DOHH2 (cell line): ENCODE data around the gene LRRC74B.

Experiments used
- H3F3A ChIP-seq: fragments of 200-600 bp; sonication (generic), shearing (Covaris generic); 2 replicates; pipeline ENCODE4 v1.6.0; 2016; ENCODE audit warnings: antibody characterized with exemption, mild to moderate bottlenecking; ENCODE audit not compliant: control insufficient read depth, insufficient read depth
- H3K27ac ChIP-seq: fragments of 200-600 bp; sonication (generic); 2 replicates; pipeline ENCODE4 v1.5.1; 2014; ENCODE audit warnings: low read depth, mild to moderate bottlenecking, low read length, moderate library complexity
- H3K27me3 ChIP-seq: fragments of 200-600 bp; sonication (generic); 2 replicates; pipeline ENCODE4 v1.6.1; 2014; ENCODE audit warnings: mild to moderate bottlenecking, low read length, mixed read lengths; ENCODE audit not compliant: control insufficient read depth
- H3K36me3 ChIP-seq: fragments of 200-600 bp; sonication (generic); 2 replicates; pipeline ENCODE4 v1.6.1; 2014; ENCODE audit warnings: mild to moderate bottlenecking, low read length, moderate library complexity, mixed read lengths; ENCODE audit not compliant: control insufficient read depth
- H3K4me1 ChIP-seq: fragments of 200-600 bp; sonication (generic); 2 replicates; pipeline ENCODE4 v1.6.1; 2014; ENCODE audit warnings: mild to moderate bottlenecking, low read length, mixed read lengths; ENCODE audit not compliant: control insufficient read depth
- H3K4me2 ChIP-seq: fragments of 200-600 bp; sonication (generic); 2 replicates; pipeline ENCODE4 v1.6.0; 2014; ENCODE audit warnings: mild to moderate bottlenecking, low read length, moderate library complexity
- H3K4me3 ChIP-seq: fragments of 200-600 bp; sonication (generic); 2 replicates; pipeline ENCODE4 v1.5.1; 2014; ENCODE audit warnings: mild to moderate bottlenecking, low read length, mixed read lengths
- H3K79me2 ChIP-seq: fragments of 200-600 bp; sonication (generic); 2 replicates; pipeline ENCODE4 v1.6.1; 2014; ENCODE audit warnings: mild to moderate bottlenecking, low read length, mixed read lengths; ENCODE audit not compliant: control insufficient read depth
- H3K9me2 ChIP-seq: fragments of 200-600 bp; sonication (generic); replicated peaks from 2 replicates; pipeline ENCODE4 v1.6.1; 2014; ENCODE audit warnings: mild to moderate bottlenecking, low read length, mixed read lengths; ENCODE audit not compliant: control insufficient read depth
- H3K9me3 ChIP-seq: fragments of 200-600 bp; sonication (generic); 2 replicates; pipeline ENCODE4 v1.6.1; 2014; ENCODE audit warnings: antibody characterized with exemption, low read length, mixed read lengths; ENCODE audit not compliant: control insufficient read depth, insufficient read depth
- H4K20me1 ChIP-seq: fragments of 200-600 bp; sonication (generic); 2 replicates; pipeline ENCODE4 v1.6.0; 2014; ENCODE audit warnings: low read depth, mild to moderate bottlenecking, antibody characterized with exemption, low read length, moderate library complexity; ENCODE audit not compliant: control insufficient read depth, insufficient read depth
- EZH2phosphoT487 ChIP-seq: fragments of 200-600 bp; sonication (generic); IDR thresholded peaks from 2 replicates; pipeline ENCODE4 v1.6.1; 2017; ENCODE audit warnings: borderline replicate concordance, mild to moderate bottlenecking, antibody characterized with exemption, low read length, moderate library complexity, mixed read lengths
- TF ChIP-seq, protein P1 (sequence below): fragments of 200-600 bp; sonication (generic); IDR thresholded peaks from one replicate; pipeline ENCODE4 v1.5.1; 2014; ENCODE audit warnings: antibody characterized with exemption, mild to moderate bottlenecking, low read depth, low read length; ENCODE audit not compliant: poor library complexity, severe bottlenecking

LRRC74B gene

DNA sequence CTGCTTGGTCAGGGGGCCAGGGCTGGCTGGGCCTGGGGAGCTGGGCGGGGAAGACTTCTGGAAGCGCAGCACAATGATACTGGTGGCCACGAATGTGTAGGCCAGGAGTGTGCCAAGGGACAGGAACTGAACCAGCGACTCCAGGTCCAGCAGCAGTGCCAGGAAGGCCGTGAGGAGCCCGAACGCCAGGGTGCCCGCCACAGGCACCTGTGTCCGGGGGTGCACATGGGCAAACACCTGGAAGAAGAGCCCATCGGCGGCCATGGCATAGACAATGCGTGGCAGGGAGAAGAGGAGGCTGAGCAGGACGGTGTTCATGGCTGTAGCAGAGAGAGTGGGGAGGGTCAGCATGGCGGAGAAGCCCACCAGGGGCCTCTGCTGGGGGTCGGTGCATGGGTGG is 15.7 kb upstream of the LRRC74B start:
- Histone ChIP-seq H3K27me3 (peaks cover 2% of the 10 kb centered on the region), H3K27ac (no peak overlapping the region), H3K36me3 (no peaks in the 10 kb centered on the region), H3K79me2 (no peaks in the 10 kb centered on the region), H4K20me1 (no peaks in the 10 kb centered on the region), H3K9me2 (no peaks in the 10 kb centered on the region), H3K9me3 (no peaks in the 10 kb centered on the region), H3F3A (no peaks in the 10 kb centered on the region), H3K4me3 (no peak overlapping the region), H3K4me2 (no peak overlapping the region), H3K4me1 (peaks cover 2% of the 10 kb centered on the region; the same call in 1 of the 2 replicates)
- TF ChIP-seq EZH2phosphoT487 = no peak
- TF ChIP-seq, protein P1, sequence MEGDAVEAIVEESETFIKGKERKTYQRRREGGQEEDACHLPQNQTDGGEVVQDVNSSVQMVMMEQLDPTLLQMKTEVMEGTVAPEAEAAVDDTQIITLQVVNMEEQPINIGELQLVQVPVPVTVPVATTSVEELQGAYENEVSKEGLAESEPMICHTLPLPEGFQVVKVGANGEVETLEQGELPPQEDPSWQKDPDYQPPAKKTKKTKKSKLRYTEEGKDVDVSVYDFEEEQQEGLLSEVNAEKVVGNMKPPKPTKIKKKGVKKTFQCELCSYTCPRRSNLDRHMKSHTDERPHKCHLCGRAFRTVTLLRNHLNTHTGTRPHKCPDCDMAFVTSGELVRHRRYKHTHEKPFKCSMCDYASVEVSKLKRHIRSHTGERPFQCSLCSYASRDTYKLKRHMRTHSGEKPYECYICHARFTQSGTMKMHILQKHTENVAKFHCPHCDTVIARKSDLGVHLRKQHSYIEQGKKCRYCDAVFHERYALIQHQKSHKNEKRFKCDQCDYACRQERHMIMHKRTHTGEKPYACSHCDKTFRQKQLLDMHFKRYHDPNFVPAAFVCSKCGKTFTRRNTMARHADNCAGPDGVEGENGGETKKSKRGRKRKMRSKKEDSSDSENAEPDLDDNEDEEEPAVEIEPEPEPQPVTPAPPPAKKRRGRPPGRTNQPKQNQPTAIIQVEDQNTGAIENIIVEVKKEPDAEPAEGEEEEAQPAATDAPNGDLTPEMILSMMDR = no peak

DNA sequence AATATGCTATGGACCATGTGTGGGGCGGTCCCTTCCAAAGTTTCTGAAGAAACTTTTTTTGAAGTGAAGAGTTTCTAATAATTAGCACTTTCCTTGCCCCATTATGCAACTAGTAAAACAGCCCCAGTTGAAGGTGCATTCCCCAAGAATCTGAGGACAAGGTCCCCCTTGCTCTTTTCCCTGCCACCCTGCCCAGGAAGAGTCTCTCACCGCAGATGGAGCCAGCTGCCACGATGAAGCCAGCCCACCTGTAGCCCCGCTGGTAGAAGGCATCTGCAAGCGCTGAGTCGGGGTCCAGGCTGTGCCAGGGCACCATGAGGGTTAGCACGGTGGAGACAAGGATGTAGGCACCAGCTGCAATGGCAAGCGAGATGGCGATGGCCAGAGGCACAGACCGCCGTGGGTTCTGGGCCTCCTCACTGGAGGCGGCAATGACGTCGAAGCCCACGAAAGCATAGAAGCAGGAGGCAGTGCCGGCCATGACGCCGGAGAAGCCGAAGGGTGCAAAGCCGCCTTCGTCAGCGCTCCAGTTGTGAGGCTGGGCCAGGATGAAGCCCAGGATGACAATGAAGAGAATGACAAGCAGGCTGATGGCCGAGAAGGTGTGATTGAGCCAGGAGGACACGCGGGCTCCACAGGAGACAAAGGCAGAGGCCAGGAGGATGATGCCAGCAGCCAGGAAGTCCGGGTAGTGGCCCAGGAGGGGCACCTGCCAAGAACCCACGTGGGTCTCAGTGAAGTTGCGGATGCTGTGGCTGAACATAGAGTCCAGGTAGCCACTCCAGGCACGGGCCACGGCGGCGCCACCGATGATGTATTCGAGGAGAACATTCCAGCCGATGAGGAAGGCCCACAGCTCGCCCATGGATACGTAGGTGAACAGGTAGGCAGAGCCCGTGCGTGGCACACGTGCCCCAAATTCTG is 14.9 kb upstream of the LRRC74B start:
- no peak overlapping the region for H3K27ac ChIP-seq
- H3K4me2 ChIP-seq = no peak overlapping the region
- H3F3A ChIP-seq = no peaks in the 10 kb centered on the region
- no peak for TF ChIP-seq EZH2phosphoT487
- TF ChIP-seq, protein P1 = no peak
- H4K20me1 ChIP-seq = no peaks in the 10 kb centered on the region
- H3K79me2 ChIP-seq = no peaks in the 10 kb centered on the region
- H3K36me3 ChIP-seq = no peaks in the 10 kb centered on the region
- no peaks in the 10 kb centered on the region for H3K9me2 ChIP-seq
- no peaks in the 10 kb centered on the region for H3K4me1 ChIP-seq
- H3K9me3 ChIP-seq = no peaks in the 10 kb centered on the region
- H3K27me3 ChIP-seq = peaks cover 3% of the 10 kb centered on the region
- no peak overlapping the region for H3K4me3 ChIP-seq

DNA sequence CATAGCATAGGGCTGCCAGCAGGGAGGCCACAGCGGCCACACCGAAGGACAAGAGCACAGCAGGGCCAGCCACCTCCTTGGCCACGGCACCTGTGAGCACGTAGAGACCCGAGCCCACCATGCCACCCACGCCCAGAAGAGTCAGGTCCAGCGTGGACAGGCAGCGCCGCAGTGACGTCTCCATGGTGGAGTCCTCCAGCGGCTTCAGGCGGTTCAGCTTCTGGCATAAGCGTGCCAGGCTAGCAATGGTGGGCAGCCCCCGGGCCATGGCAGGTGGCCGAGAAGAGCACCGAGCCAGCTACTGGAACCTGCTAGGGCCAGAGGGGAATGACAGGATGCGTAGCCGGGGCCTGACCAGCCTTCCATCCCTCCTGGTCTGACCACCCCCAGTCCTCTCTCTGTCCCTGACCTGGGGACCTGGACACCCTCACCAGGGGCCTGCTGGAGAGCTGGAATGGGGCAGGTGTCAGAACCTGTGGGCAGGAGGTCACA is 14.2 kb upstream of the LRRC74B start:
- H4K20me1 ChIP-seq = no peaks in the 10 kb centered on the region
- no peaks in the 10 kb centered on the region for H3K9me3 ChIP-seq
- H3K36me3 ChIP-seq = no peaks in the 10 kb centered on the region
- peaks cover 8% of the 10 kb centered on the region for H3K27me3 ChIP-seq
- no peak overlapping the region for H3K4me3 ChIP-seq
- H3K79me2 ChIP-seq = no peaks in the 10 kb centered on the region
- H3F3A ChIP-seq = no peaks in the 10 kb centered on the region
- no peak overlapping the region for H3K4me2 ChIP-seq
- no peak overlapping the region for H3K27ac ChIP-seq
- TF ChIP-seq, protein P1 = no peak
- no peak for TF ChIP-seq EZH2phosphoT487
- no peaks in the 10 kb centered on the region for H3K9me2 ChIP-seq
- no peaks in the 10 kb centered on the region for H3K4me1 ChIP-seq
